Type B pancreatic cell (in vitro differentiated cells): Measurements from ENCODE around the gene SGCA. TPM values are rescaled to one million over a fixed set of nuclear protein-coding genes. Genes with fewer than 3 reads are reported as not detected.
A peak's percentile ranks its signal among the peaks of the same experiment; 100 is the strongest.

Experiments
- DNase-seq: peaks from one replicate; pipeline ENCODE4 v3.0.0; 2021; ENCODE audit warnings: mixed read lengths; ENCODE audit not compliant: unreplicated experiment; ENCODE audit errors: extremely low spot score
- H3K27ac Mint-ChIP-seq: 2 replicates; pipeline ENCODE4 v1.8.0; 2021; ENCODE audit warnings: mild to moderate bottlenecking, mixed read lengths
- H3K27me3 Mint-ChIP-seq: 2 replicates; pipeline ENCODE4 v1.8.0; 2021; ENCODE audit warnings: mixed read lengths
- H3K36me3 Mint-ChIP-seq: 2 replicates; pipeline ENCODE4 v1.8.0; 2021; ENCODE audit warnings: mixed read lengths
- H3K4me1 Mint-ChIP-seq: one replicate; pipeline ENCODE4 v1.8.0; 2021; ENCODE audit warnings: mixed read lengths; ENCODE audit not compliant: unreplicated experiment
- H3K4me3 Mint-ChIP-seq: 2 replicates; pipeline ENCODE4 v1.8.0; 2021; ENCODE audit warnings: mild to moderate bottlenecking, mixed read lengths
- H3K9me3 Mint-ChIP-seq: 2 replicates; pipeline ENCODE4 v1.8.0; 2021; ENCODE audit warnings: mixed read lengths
- total RNA-seq: library from RNA; stranded (reverse); gene quantifications from 2 replicates; pipeline ENCODE4 v1.2.1, GENCODE V29; 2021; ENCODE audit warnings: low replicate concordance
- TF ChIP-seq, protein P1 (sequence below): fragments of 200-600 bp; sonication (generic); conservative IDR thresholded peaks from 2 replicates; pipeline ENCODE4 v1.5.0; 2021; ENCODE audit warnings: antibody characterized with exemption, mild to moderate bottlenecking

SGCA gene
- total RNA-seq, 1 donor from 2014 or later: 0.72 TPM

- no peak for DNase-seq
- TF ChIP-seq, protein P1, sequence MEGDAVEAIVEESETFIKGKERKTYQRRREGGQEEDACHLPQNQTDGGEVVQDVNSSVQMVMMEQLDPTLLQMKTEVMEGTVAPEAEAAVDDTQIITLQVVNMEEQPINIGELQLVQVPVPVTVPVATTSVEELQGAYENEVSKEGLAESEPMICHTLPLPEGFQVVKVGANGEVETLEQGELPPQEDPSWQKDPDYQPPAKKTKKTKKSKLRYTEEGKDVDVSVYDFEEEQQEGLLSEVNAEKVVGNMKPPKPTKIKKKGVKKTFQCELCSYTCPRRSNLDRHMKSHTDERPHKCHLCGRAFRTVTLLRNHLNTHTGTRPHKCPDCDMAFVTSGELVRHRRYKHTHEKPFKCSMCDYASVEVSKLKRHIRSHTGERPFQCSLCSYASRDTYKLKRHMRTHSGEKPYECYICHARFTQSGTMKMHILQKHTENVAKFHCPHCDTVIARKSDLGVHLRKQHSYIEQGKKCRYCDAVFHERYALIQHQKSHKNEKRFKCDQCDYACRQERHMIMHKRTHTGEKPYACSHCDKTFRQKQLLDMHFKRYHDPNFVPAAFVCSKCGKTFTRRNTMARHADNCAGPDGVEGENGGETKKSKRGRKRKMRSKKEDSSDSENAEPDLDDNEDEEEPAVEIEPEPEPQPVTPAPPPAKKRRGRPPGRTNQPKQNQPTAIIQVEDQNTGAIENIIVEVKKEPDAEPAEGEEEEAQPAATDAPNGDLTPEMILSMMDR: no peak
- peak overlapping the region; percentile 29 for H3K27ac Mint-ChIP-seq
- H3K9me3 Mint-ChIP-seq: no peaks in the 10 kb centered on the region
- no peak overlapping the region for H3K4me3 Mint-ChIP-seq
- H3K4me1 Mint-ChIP-seq: peaks cover 70% of the 10 kb centered on the region
- no peaks in the 10 kb centered on the region for H3K36me3 Mint-ChIP-seq
- H3K27me3 Mint-ChIP-seq: peaks cover 38% of the 10 kb centered on the region
These were observed 41.5 kb downstream of the SGCA start for GRCh38 chr17:50207315-50207714.

- H3K27ac Mint-ChIP-seq: peak overlapping the region; percentile 61
- no peaks in the 10 kb centered on the region for H3K36me3 Mint-ChIP-seq
- H3K4me1 Mint-ChIP-seq: peaks cover 70% of the 10 kb centered on the region
- H3K9me3 Mint-ChIP-seq: no peaks in the 10 kb centered on the region
- TF ChIP-seq, protein P1: no peak
- H3K4me3 Mint-ChIP-seq: no peak overlapping the region
- no peak for DNase-seq
- H3K27me3 Mint-ChIP-seq: peaks cover 33% of the 10 kb centered on the region
These were observed 42.2 kb downstream of the SGCA start for GRCh38 chr17:50207792-50208567.

DNA sequence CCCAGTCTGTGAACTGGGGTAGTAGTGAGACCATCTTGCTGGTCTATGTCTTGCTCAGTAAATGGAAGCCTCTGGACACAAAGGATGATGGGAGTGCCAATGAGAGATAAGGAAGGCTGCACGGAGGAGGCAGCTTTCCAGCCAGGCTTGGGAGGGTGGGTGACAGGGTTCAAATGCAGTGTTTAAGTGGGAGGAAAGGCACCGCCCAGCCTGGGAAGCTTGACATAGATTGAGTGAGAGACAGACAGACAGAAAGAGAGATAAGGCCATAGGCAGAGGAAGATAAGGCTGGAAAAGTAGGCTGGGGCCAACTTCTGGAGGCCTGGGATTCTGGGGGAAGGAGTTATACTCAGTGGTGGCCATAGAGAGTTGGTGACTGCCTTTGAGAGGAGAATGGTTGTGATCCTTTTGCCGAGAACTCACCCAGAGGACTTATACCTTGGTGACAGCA, 42.8 kb downstream of the SGCA start:
- Mint-ChIP-seq H3K27me3 (peaks cover 35% of the 10 kb centered on the region), H3K4me3 (peak overlapping the region; percentile 55), H3K9me3 (no peaks in the 10 kb centered on the region), H3K36me3 (no peaks in the 10 kb centered on the region), H3K4me1 (peaks cover 73% of the 10 kb centered on the region), H3K27ac (peak overlapping the region; percentile 61)
- TF ChIP-seq, protein P1: no peak
- no peak for DNase-seq

- Mint-ChIP-seq H3K4me3 (peak overlapping the region; percentile 55), H3K4me1 (peaks cover 73% of the 10 kb centered on the region), H3K9me3 (no peaks in the 10 kb centered on the region), H3K36me3 (no peaks in the 10 kb centered on the region), H3K27me3 (peaks cover 35% of the 10 kb centered on the region), H3K27ac (peak overlapping the region; percentile 61)
- DNase-seq: no peak
- TF ChIP-seq, protein P1: no peak
These were observed 43.3 kb downstream of the SGCA start for GRCh38 chr17:50209133-50209471.

DNA sequence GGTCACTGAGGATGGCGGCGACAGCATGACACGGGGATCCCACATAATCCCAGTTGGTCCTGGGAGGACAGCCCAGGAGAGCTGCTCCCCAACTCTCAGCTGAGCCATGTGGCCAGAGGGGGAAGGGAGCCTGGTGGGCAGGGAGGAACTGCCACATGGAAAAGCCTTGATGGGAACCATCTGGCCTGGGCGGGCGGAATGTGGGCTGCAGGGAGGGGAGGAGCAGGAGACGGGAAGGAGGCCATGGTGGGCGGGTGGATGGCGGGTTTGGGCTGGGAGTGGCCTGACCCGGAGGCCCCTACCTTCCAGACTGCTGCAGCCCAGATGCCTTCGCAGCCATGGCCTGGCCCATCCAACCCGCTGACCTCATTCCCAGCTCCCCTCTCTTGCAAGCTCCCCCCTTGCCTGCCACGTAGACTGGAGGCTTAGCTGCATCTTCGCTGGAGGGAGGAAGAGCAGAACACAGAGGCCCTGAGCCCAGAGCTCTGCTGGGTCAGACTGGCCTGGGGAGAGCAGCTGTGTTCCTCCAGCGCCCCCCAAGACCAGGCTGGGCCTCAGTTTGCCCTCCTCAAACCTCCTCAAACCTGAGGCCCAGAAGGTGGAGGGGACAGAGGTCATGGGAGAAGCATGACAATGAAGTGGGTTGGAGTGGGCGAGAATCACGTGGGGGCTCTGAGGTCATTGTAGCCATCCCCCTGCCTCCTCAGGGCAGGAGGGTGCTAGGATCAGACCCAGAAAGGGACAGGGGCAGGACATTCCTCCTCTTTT, 43.9 kb downstream of the SGCA start:
- Mint-ChIP-seq H3K27me3 (peaks cover 35% of the 10 kb centered on the region), H3K4me1 (peaks cover 74% of the 10 kb centered on the region), H3K4me3 (peak overlapping the region; percentile 68), H3K9me3 (no peaks in the 10 kb centered on the region), H3K36me3 (no peaks in the 10 kb centered on the region), H3K27ac (peak overlapping the region; percentile 85)
- TF ChIP-seq, protein P1: no peak
- DNase-seq: peak; percentile 86
